HCT116 (cell line): ENCODE data around the gene CST6. TPM values are rescaled to one million over a fixed set of nuclear protein-coding genes. Genes with fewer than 3 reads are reported as not detected.

ENCODE experiments used
- ATAC-seq: fragments of 200-7000 bp; cut with Tn5 transposase; 2 replicates; pipeline ENCODE4 v1.9.1; 2020; ENCODE audit warnings: mild to moderate bottlenecking, moderate library complexity
- BruUV-seq: library from RNA; stranded (reverse); fragments of 400-500 nt; replicated peaks from 2 replicates; lab custom pipeline; 2021; lab: Mats Ljungman, UMichigan
- CTCF ChIA-PET: fragments of 300-600 bp; sonication (Branson Sonifier 250); formaldehyde crosslinking; loops from one replicate; lab custom pipeline; 2021; ENCODE audit warnings: antibody characterized with exemption; lab: Charles Lee
- POLR2A ChIA-PET: fragments of 300-600, 350-600 bp; sonication (Branson Sonifier 250); formaldehyde crosslinking; loops from one replicate; lab custom pipeline; 2021; ENCODE audit warnings: antibody characterized with exemption; lab: Charles Lee
- RAD21 ChIA-PET, 2 experiments: fragments of 300-600 bp; sonication (Branson Sonifier 250); formaldehyde crosslinking; loops; one replicate each; lab custom pipeline; 2023; ENCODE audit warnings: low total read pairs in 2 of 2; ENCODE audit not compliant: uncharacterized antibody in 2 of 2, unreplicated experiment in 2 of 2, low non-redundant PET in 1 of 2; lab: Charles Lee
- DNase-seq: peaks from one replicate; pipeline ENCODE4 v3.0.0-alpha.2; 2010; ENCODE audit warnings: low read depth, low spot score
- H2AFZ ChIP-seq: fragments of 200-600 bp; shearing (Covaris generic), sonication (generic); 2 replicates; pipeline ENCODE4 v1.6.1; 2017; ENCODE audit warnings: low read depth, mixed run types, mixed read lengths, antibody characterized with exemption, low read length; ENCODE audit not compliant: poor library complexity, severe bottlenecking
- H3K27ac ChIP-seq: 2 replicates; pipeline ENCODE4 v1.5.1; 2012; ENCODE audit warnings: low read depth, low read length
- H3K27me3 ChIP-seq: fragments of 200-600 bp; sonication (generic); 2 replicates; pipeline ENCODE4 v1.6.1; 2016; ENCODE audit warnings: mixed run types, low read length, mixed read lengths; ENCODE audit not compliant: insufficient read depth
- H3K36me3 ChIP-seq, 2 experiments: fragments of 200-500 bp in 1 of 2; fragments of 200-600 bp in 1 of 2; sonication (Bioruptor generic) in 1 of 2; sonication (generic) in 1 of 2; 2 replicates each; pipeline versions ENCODE4 v1.5.1 to v1.6.1; 2014 to 2016; ENCODE audit warnings: low read length in 2 of 2, inconsistent platforms in 1 of 2, mixed read lengths in 1 of 2, mixed run types in 1 of 2; ENCODE audit not compliant: insufficient read depth in 2 of 2, control insufficient read depth in 1 of 2
- H3K4me1 ChIP-seq, 2 experiments: fragments of 200-600 bp in 1 of 2; sonication (generic) in 1 of 2; 2 replicates each; pipeline versions ENCODE4 v1.5.1 to v1.6.1; 2012 to 2017; ENCODE audit warnings: low read length in 2 of 2, inconsistent platforms in 1 of 2, mild to moderate bottlenecking in 1 of 2, mixed read lengths in 1 of 2, mixed run types in 1 of 2, moderate library complexity in 1 of 2; ENCODE audit not compliant: insufficient read depth in 2 of 2, control insufficient read depth in 1 of 2
- H3K4me2 ChIP-seq: fragments of 200-600 bp; sonication (generic); 2 replicates; pipeline ENCODE4 v1.6.1; 2017; ENCODE audit warnings: mixed run types, low read length, mixed read lengths
- H3K4me3 ChIP-seq, 2 experiments: fragments of 200-600 bp in 1 of 2; sonication (generic) in 1 of 2; replicated peaks in 1 of 2; 2 replicates each; pipeline ENCODE4 v1.5.1; 2011 to 2016; ENCODE audit warnings: low read length in 2 of 2, control low read depth in 1 of 2, low read depth in 1 of 2, mild to moderate bottlenecking in 1 of 2, mixed read lengths in 1 of 2, mixed run types in 1 of 2
- H3K79me2 ChIP-seq: fragments of 200-600 bp; sonication (generic); 2 replicates; pipeline ENCODE4 v1.6.1; 2017; ENCODE audit warnings: mild to moderate bottlenecking, mixed run types, low read length, moderate library complexity, mixed read lengths; ENCODE audit not compliant: insufficient read depth
- H3K9ac ChIP-seq: fragments of 200-600 bp; sonication (generic); 2 replicates; pipeline ENCODE4 v1.6.1; 2016; ENCODE audit warnings: low read length, mixed read lengths
- H3K9me2 ChIP-seq: fragments of 200-600 bp; sonication (generic), shearing (Covaris generic); 2 replicates; pipeline ENCODE4 v1.6.1; 2017; ENCODE audit warnings: mixed run types, mild to moderate bottlenecking, moderate library complexity; ENCODE audit not compliant: insufficient read depth
- H3K9me3 ChIP-seq, 2 experiments: fragments of 200-500 bp in 1 of 2; fragments of 200-600 bp in 1 of 2; sonication (Bioruptor generic) in 1 of 2; sonication (generic) in 1 of 2; 2 replicates each; pipeline ENCODE4 v1.6.1; 2014 to 2017; ENCODE audit warnings: low read length in 2 of 2, mixed read lengths in 2 of 2, inconsistent platforms in 1 of 2, low read depth in 1 of 2, mild to moderate bottlenecking in 1 of 2, mixed run types in 1 of 2, moderate library complexity in 1 of 2; ENCODE audit not compliant: control insufficient read depth in 1 of 2, insufficient read depth in 1 of 2
- H4K20me1 ChIP-seq: fragments of 200-600 bp; sonication (generic), shearing (Covaris generic); 2 replicates; pipeline ENCODE4 v1.6.1; 2017; ENCODE audit warnings: mixed run types, mild to moderate bottlenecking, moderate library complexity; ENCODE audit not compliant: insufficient read depth
- ATF3 ChIP-seq: IDR thresholded peaks from 2 replicates; pipeline ENCODE4 v1.6.1; 2012
- CBX3 ChIP-seq: IDR thresholded peaks from 2 replicates; pipeline ENCODE4 v1.6.1; 2012; ENCODE audit warnings: low read depth
- ELF1 ChIP-seq: IDR thresholded peaks from 2 replicates; pipeline ENCODE4 v1.6.1; 2012; ENCODE audit warnings: low read depth, borderline replicate concordance
- EZH2 ChIP-seq: fragments of 200-600 bp; sonication (generic); IDR thresholded peaks from 2 replicates; pipeline ENCODE4 v1.6.1; 2017; ENCODE audit warnings: antibody characterized with exemption, mixed run types
- FOSL1 ChIP-seq: IDR thresholded peaks from 2 replicates; pipeline ENCODE4 v1.6.1; 2012; ENCODE audit warnings: low read depth
- RAD21 ChIP-seq: IDR thresholded peaks from 2 replicates; pipeline ENCODE4 v1.6.1; 2012; ENCODE audit warnings: low read depth, mild to moderate bottlenecking
- SP1 ChIP-seq: IDR thresholded peaks from 2 replicates; pipeline ENCODE4 v1.6.1; 2012; ENCODE audit warnings: low read depth
- SRF ChIP-seq: IDR thresholded peaks from 2 replicates; pipeline ENCODE4 v1.6.1; 2012; ENCODE audit warnings: low read depth
- YY1 ChIP-seq: IDR thresholded peaks from 2 replicates; pipeline ENCODE4 v1.6.1; 2011; ENCODE audit warnings: low read length, low read depth, moderate library complexity, mild to moderate bottlenecking; ENCODE audit not compliant: insufficient replicate concordance; ENCODE audit errors: extremely low read depth
- ZFX ChIP-seq: fragments of 450-650 bp; IDR thresholded peaks from 2 replicates; pipeline ENCODE4 v1.6.1; 2017
- intact Hi-C: fragments of 100-400 bp; cut with micrococcal nuclease; formaldehyde crosslinking; loops from 2 replicates; pipeline ENCODE4 v1.10.0; 2022
- total RNA-seq: library from RNA; stranded (reverse); gene quantifications from one replicate; pipeline ENCODE4 v1.2.1, GENCODE V29; 2021; ENCODE audit not compliant: unreplicated experiment
- TF ChIP-seq, protein P1 (sequence below): IDR thresholded peaks from 2 replicates; pipeline ENCODE4 v1.6.1; 2011; ENCODE audit warnings: mild to moderate bottlenecking, low read length, moderate library complexity; ENCODE audit not compliant: insufficient replicate concordance; ENCODE audit errors: extremely low read depth
- TF ChIP-seq, protein P2 (sequence below): IDR thresholded peaks from 2 replicates; pipeline ENCODE4 v1.6.1; 2012; ENCODE audit warnings: low read depth

Gene CST6
- total RNA-seq, 1 experiment from 2014 or later, result 68.1 TPM

- RAD21 ChIA-PET, result no interaction called here
- TF ChIP-seq SRF (no peak), ATF3 (no peak), CBX3 (no peak), ELF1 (no peak), EZH2 (no peak), SP1 (no peak), FOSL1 (no peak), YY1 (no peak), ZFX (no peak), RAD21 (no peak)
- TF ChIP-seq, protein P1, sequence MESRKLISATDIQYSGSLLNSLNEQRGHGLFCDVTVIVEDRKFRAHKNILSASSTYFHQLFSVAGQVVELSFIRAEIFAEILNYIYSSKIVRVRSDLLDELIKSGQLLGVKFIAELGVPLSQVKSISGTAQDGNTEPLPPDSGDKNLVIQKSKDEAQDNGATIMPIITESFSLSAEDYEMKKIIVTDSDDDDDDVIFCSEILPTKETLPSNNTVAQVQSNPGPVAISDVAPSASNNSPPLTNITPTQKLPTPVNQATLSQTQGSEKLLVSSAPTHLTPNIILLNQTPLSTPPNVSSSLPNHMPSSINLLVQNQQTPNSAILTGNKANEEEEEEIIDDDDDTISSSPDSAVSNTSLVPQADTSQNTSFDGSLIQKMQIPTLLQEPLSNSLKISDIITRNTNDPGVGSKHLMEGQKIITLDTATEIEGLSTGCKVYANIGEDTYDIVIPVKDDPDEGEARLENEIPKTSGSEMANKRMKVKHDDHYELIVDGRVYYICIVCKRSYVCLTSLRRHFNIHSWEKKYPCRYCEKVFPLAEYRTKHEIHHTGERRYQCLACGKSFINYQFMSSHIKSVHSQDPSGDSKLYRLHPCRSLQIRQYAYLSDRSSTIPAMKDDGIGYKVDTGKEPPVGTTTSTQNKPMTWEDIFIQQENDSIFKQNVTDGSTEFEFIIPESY, result no peak
- TF ChIP-seq, protein P2, sequence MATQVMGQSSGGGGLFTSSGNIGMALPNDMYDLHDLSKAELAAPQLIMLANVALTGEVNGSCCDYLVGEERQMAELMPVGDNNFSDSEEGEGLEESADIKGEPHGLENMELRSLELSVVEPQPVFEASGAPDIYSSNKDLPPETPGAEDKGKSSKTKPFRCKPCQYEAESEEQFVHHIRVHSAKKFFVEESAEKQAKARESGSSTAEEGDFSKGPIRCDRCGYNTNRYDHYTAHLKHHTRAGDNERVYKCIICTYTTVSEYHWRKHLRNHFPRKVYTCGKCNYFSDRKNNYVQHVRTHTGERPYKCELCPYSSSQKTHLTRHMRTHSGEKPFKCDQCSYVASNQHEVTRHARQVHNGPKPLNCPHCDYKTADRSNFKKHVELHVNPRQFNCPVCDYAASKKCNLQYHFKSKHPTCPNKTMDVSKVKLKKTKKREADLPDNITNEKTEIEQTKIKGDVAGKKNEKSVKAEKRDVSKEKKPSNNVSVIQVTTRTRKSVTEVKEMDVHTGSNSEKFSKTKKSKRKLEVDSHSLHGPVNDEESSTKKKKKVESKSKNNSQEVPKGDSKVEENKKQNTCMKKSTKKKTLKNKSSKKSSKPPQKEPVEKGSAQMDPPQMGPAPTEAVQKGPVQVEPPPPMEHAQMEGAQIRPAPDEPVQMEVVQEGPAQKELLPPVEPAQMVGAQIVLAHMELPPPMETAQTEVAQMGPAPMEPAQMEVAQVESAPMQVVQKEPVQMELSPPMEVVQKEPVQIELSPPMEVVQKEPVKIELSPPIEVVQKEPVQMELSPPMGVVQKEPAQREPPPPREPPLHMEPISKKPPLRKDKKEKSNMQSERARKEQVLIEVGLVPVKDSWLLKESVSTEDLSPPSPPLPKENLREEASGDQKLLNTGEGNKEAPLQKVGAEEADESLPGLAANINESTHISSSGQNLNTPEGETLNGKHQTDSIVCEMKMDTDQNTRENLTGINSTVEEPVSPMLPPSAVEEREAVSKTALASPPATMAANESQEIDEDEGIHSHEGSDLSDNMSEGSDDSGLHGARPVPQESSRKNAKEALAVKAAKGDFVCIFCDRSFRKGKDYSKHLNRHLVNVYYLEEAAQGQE, result no peak
- peaks cover 40 to 79% of the 10 kb centered on the region in 2 experiments for H3K4me1 ChIP-seq
- CTCF ChIA-PET, result no interaction called here
- H3K27ac ChIP-seq, result peak overlapping the region; percentile 38
- no peak overlapping the region for H2AFZ ChIP-seq
- DNase-seq, result no peak
- peak overlapping the region; percentile 44 for H3K9ac ChIP-seq
- H4K20me1 ChIP-seq, result no peaks in the 10 kb centered on the region
- POLR2A ChIA-PET, result no interaction called here
- BruUV-seq, result no TSS peak
- H3K79me2 ChIP-seq, result peaks cover 25% of the 10 kb centered on the region
- intact Hi-C loops, result no loop called here
- H3K9me3 ChIP-seq, result no peaks in the 10 kb centered on the region
- ATAC-seq, result no peak
- peaks cover 11 to 24% of the 10 kb centered on the region in 2 experiments for H3K36me3 ChIP-seq
- no peaks in the 10 kb centered on the region for H3K27me3 ChIP-seq
- no peaks in the 10 kb centered on the region for H3K9me2 ChIP-seq
- H3K4me2 ChIP-seq, result peak overlapping the region; percentile 36
- H3K4me3 ChIP-seq, result no peak overlapping the region
Measured at GRCh38 chr11:66006891-66007176, 5.0 kb upstream of the CST6 start.
